GM12865 (cell line): ENCODE data around the gene WFDC10B.

Source experiments
- DNase-seq: peaks from one replicate; pipeline ENCODE4 v3.0.0; 2010; ENCODE audit warnings: low read depth
- H3K4me3 ChIP-seq: 2 replicates; pipeline ENCODE4 v1.5.1; 2011; ENCODE audit warnings: mild to moderate bottlenecking, low read depth, low read length, control low read depth
- TF ChIP-seq, protein P1 (sequence below): IDR thresholded peaks from 2 replicates; pipeline ENCODE4 v1.5.1; 2011; ENCODE audit warnings: low read length, control low read depth, low read depth, inconsistent platforms; ENCODE audit not compliant: insufficient read depth; ENCODE audit errors: missing control alignments

Gene WFDC10B

GRCh38 chr20:45704969-45705637 lies at the start of gene WFDC10B:
Gene WFDC10B (minus strand): TSS chr20:45705019. CDS start chr20:45685992, 19,027 bp downstream.
- DNase-seq, result no peak
- TF ChIP-seq, protein P1, sequence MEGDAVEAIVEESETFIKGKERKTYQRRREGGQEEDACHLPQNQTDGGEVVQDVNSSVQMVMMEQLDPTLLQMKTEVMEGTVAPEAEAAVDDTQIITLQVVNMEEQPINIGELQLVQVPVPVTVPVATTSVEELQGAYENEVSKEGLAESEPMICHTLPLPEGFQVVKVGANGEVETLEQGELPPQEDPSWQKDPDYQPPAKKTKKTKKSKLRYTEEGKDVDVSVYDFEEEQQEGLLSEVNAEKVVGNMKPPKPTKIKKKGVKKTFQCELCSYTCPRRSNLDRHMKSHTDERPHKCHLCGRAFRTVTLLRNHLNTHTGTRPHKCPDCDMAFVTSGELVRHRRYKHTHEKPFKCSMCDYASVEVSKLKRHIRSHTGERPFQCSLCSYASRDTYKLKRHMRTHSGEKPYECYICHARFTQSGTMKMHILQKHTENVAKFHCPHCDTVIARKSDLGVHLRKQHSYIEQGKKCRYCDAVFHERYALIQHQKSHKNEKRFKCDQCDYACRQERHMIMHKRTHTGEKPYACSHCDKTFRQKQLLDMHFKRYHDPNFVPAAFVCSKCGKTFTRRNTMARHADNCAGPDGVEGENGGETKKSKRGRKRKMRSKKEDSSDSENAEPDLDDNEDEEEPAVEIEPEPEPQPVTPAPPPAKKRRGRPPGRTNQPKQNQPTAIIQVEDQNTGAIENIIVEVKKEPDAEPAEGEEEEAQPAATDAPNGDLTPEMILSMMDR, result no peak
- H3K4me3 ChIP-seq, result no peak within 1 kb of the TSS

DNA sequence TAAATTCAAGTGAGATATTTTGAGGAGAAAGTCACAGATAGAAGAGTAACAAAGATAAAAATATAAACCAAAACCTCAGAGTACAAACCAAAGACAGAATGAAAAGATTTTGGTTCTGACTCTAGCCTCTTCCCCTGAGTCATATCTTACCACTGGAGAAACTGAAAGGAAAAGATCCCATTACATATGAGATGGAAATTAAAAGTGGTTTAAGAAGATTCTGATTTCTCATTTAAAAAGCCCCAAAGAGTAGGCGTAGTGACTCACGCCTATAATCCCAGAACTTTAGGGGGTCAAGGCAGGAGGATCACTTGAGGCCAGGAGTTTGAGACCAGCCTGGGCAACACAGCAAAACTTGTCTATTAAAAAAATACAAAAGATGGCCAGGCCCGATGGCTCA lies 47.9 kb upstream of the WFDC10B start:
- TF ChIP-seq, protein P1, result no peak
- no peak overlapping the region for H3K4me3 ChIP-seq
- peak; percentile 28 for DNase-seq

DNA sequence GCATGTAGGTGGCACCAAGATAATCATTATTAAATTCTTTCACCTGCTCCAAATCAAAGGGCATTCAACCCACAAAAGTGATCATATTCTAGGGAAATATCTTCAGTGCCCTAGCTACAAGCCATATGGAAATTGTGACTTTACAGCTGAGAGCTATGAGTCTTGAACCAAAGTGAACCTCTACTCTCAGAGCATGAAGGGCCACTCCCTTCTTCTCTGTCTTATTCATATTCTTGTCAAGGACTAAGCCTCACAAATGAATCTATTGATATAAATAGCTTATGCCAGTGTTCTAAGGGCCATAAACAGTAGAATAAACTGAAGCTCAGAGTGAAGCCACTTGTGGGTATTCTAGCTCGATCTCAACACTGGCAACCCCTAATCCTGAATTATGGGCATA lies 46.9 kb upstream of the WFDC10B start:
- DNase-seq, result no peak
- TF ChIP-seq, protein P1, result no peak

DNA sequence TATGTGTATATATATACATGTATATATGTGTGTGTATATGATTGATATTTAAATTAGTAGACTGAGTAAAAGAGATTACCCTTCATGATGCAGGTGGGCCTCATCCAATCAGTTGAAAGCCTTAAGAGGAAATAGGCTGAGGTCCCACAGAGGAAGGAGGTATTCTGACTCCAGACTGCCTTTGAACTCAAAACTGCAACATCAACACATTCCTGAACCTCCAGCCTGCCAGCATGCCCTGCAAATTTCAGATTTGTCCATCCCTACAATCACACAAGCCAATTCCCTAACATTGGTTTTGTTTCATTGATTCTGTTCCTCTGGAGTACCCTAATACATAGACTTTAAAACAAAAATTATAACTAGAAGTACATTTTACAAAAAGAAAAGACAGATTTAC lies 40.2 kb upstream of the WFDC10B start:
- TF ChIP-seq, protein P1, result no peak
- H3K4me3 ChIP-seq, result no peak overlapping the region

More for the DNA sequence above, 46.9 kb upstream of the WFDC10B start:
- no peak overlapping the region for H3K4me3 ChIP-seq

DNA sequence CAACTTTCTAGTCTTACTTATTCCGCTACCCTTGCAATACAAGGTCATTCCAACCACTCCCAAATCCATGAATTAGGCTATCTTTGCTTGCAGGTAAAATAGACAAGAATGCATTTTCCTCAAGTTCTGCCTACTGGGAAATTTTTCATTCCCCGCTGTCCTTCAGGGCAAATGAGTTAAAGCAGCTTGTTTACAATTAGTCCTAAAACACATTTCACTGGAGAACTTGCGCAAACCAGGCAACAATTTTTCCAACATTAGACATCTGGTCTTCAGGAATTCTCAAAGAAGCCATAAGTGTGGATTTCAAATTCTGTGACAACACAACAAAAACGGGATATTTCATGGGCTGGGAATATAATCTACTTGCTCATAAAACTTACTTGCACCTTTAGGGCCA lies 37.8 kb upstream of the WFDC10B start:
- no peak overlapping the region for H3K4me3 ChIP-seq
- TF ChIP-seq, protein P1, result no peak
- no peak for DNase-seq

More for the DNA sequence above, 40.2 kb upstream of the WFDC10B start:
- DNase-seq, result no peak

- H3K4me3 ChIP-seq, result no peak overlapping the region
- no peak for DNase-seq
- TF ChIP-seq, protein P1, result no peak
Observed at GRCh38 chr20:45735988-45736387, 31.2 kb upstream of the WFDC10B start.

GRCh38 chr20:45735552-45735951 lies 30.7 kb upstream of the WFDC10B start:
- TF ChIP-seq, protein P1, result no peak
- H3K4me3 ChIP-seq, result no peak overlapping the region
- peak; percentile 52 for DNase-seq
